ENCODE data around the gene ZNF618.

Gene ZNF618

GRCh38 chr9:113873446-113873845, 2.7 kb upstream of the ZNF618 start:
- DNase-seq = no peak
- H3K27me3 ChIP-seq (replicated peaks in 2 of 5; ENCODE audit: control insufficient read depth in 4 of 5, insufficient read depth in 5 of 5, low read length in 4 of 5) = peaks cover 0 to 6% (median 0%) of the 10 kb centered on the region in 5 experiments
- H3K4me3 ChIP-seq (ENCODE audit: control insufficient read depth in 1 of 7, extremely low read depth in 1 of 7, insufficient read depth in 4 of 7, low read depth in 2 of 7, low read length in 6 of 7) = no peak overlapping the region
- no peaks in the 10 kb centered on the region for H3K9me3 ChIP-seq (ENCODE audit: control extremely low read depth in 1 of 5, control insufficient read depth in 4 of 5, insufficient read depth in 2 of 5, low read depth in 1 of 5, low read length in 4 of 5)
- H3K4me1 ChIP-seq (ENCODE audit: control extremely low read depth in 1 of 4, control insufficient read depth in 4 of 4, insufficient read depth in 4 of 4, low read length in 3 of 4) = peaks cover 2 to 15% (median 5%) of the 10 kb centered on the region in 4 experiments
- ChIA-PET POLR2A (no interaction called here), CTCF (interaction anchor here (1.1 kb wide), 1 partner anchor 66 kb away, joined by 3 read pairs; no protein-coding TSS in a partner anchor)
- no peak overlapping the region for H3K27ac ChIP-seq (ENCODE audit: insufficient read depth in 1 of 2, low read depth in 1 of 2, low read length in 2 of 2, poor library complexity in 1 of 2, severe bottlenecking in 2 of 2)
- WGBS (ENCODE audit: insufficient coverage) = 92% methylated on average over 5 of the region's 5 CpGs
- H3K36me3 ChIP-seq (ENCODE audit: control insufficient read depth in 4 of 4, insufficient read depth in 4 of 4, low read length in 3 of 4) = no peaks in the 10 kb centered on the region

GRCh38 chr9:113873926-113874325, 2.2 kb upstream of the ZNF618 start:
- ChIA-PET CTCF (interaction anchor here (1.1 kb wide), 1 partner anchor 66 kb away, joined by 3 read pairs; no protein-coding TSS in a partner anchor), POLR2A (no interaction called here)
- Histone ChIP-seq H3K9me3 (ENCODE audit: control extremely low read depth in 1 of 5, control insufficient read depth in 4 of 5, insufficient read depth in 2 of 5, low read depth in 1 of 5, low read length in 4 of 5) (no peaks in the 10 kb centered on the region), H3K27ac (ENCODE audit: insufficient read depth in 1 of 2, low read depth in 1 of 2, low read length in 2 of 2, poor library complexity in 1 of 2, severe bottlenecking in 2 of 2) (no peak overlapping the region), H3K4me1 (ENCODE audit: control extremely low read depth in 1 of 4, control insufficient read depth in 4 of 4, insufficient read depth in 4 of 4, low read length in 3 of 4) (peaks cover 2 to 19% (median 6%) of the 10 kb centered on the region in 4 experiments), H3K36me3 (ENCODE audit: control insufficient read depth in 4 of 4, insufficient read depth in 4 of 4, low read length in 3 of 4) (no peaks in the 10 kb centered on the region), H3K4me3 (ENCODE audit: control insufficient read depth in 1 of 7, extremely low read depth in 1 of 7, insufficient read depth in 4 of 7, low read depth in 2 of 7, low read length in 6 of 7) (no peak overlapping the region), H3K27me3 (replicated peaks in 2 of 5; ENCODE audit: control insufficient read depth in 4 of 5, insufficient read depth in 5 of 5, low read length in 4 of 5) (peaks cover 0 to 6% (median 0%) of the 10 kb centered on the region in 5 experiments)
- no peak for DNase-seq
- WGBS (ENCODE audit: insufficient coverage) = 100% methylated on average over 2 of the region's 3 CpGs

GRCh38 chr9:113875459-113876150, 504 bp upstream of the ZNF618 start:
- no peak overlapping the region for H3K27ac ChIP-seq (ENCODE audit: insufficient read depth in 1 of 2, low read depth in 1 of 2, low read length in 2 of 2, poor library complexity in 1 of 2, severe bottlenecking in 2 of 2)
- H3K27me3 ChIP-seq (replicated peaks in 2 of 5; ENCODE audit: control insufficient read depth in 4 of 5, insufficient read depth in 5 of 5, low read length in 4 of 5) = peaks cover 0 to 6% (median 0%) of the 10 kb centered on the region in 5 experiments
- DNase-seq = peak in 2 of 3 donors; percentile 25 to 46
- no peaks in the 10 kb centered on the region for H3K9me3 ChIP-seq (ENCODE audit: control extremely low read depth in 1 of 5, control insufficient read depth in 4 of 5, insufficient read depth in 2 of 5, low read depth in 1 of 5, low read length in 4 of 5)
- 0% methylated on average over 32 of the region's 55 CpGs for WGBS (ENCODE audit: insufficient coverage)
- H3K36me3 ChIP-seq (ENCODE audit: control insufficient read depth in 4 of 4, insufficient read depth in 4 of 4, low read length in 3 of 4) = no peaks in the 10 kb centered on the region
- H3K4me1 ChIP-seq (ENCODE audit: control extremely low read depth in 1 of 4, control insufficient read depth in 4 of 4, insufficient read depth in 4 of 4, low read length in 3 of 4) = peaks cover 2 to 21% (median 6%) of the 10 kb centered on the region in 4 experiments
- peak overlapping the region in 6 of 7 experiments; percentile 32 to 80 (median 56) for H3K4me3 ChIP-seq (ENCODE audit: control insufficient read depth in 1 of 7, extremely low read depth in 1 of 7, insufficient read depth in 4 of 7, low read depth in 2 of 7, low read length in 6 of 7)
- POLR2A ChIA-PET = interaction anchor here (0.9 kb wide), 1 partner anchor 105 kb away, joined by 3 read pairs; no protein-coding TSS in a partner anchor
- CTCF ChIA-PET = no interaction called here

- ChIA-PET CTCF (interaction anchor here (0.7 to 0.8 kb wide), 3 partner anchors 14 to 83 kb away, joined by 3 read pairs; no protein-coding TSS in a partner anchor), POLR2A (no interaction called here)
- peak overlapping the region in 6 of 7 experiments; percentile 69 to 96 (median 80) for H3K4me3 ChIP-seq (ENCODE audit: control insufficient read depth in 1 of 7, extremely low read depth in 1 of 7, insufficient read depth in 4 of 7, low read depth in 2 of 7, low read length in 6 of 7)
- H3K9me3 ChIP-seq (ENCODE audit: control extremely low read depth in 1 of 5, control insufficient read depth in 4 of 5, insufficient read depth in 2 of 5, low read depth in 1 of 5, low read length in 4 of 5) = no peaks in the 10 kb centered on the region
- H3K36me3 ChIP-seq (ENCODE audit: control insufficient read depth in 4 of 4, insufficient read depth in 4 of 4, low read length in 3 of 4) = peaks cover 0 to 1% (median 0%) of the 10 kb centered on the region in 4 experiments
- peaks cover 2 to 21% (median 6%) of the 10 kb centered on the region in 4 experiments for H3K4me1 ChIP-seq (ENCODE audit: control extremely low read depth in 1 of 4, control insufficient read depth in 4 of 4, insufficient read depth in 4 of 4, low read length in 3 of 4)
- no peak for DNase-seq
- peak overlapping the region in 1 of 2 experiments; percentile 66 for H3K27ac ChIP-seq (ENCODE audit: insufficient read depth in 1 of 2, low read depth in 1 of 2, low read length in 2 of 2, poor library complexity in 1 of 2, severe bottlenecking in 2 of 2)
- WGBS (ENCODE audit: insufficient coverage) = no CpG with 5 or more reads among the region's 1 CpG
- peaks cover 0 to 6% (median 0%) of the 10 kb centered on the region in 5 experiments for H3K27me3 ChIP-seq (replicated peaks in 2 of 5; ENCODE audit: control insufficient read depth in 4 of 5, insufficient read depth in 5 of 5, low read length in 4 of 5)
These were observed 872 bp downstream of the ZNF618 start for GRCh38 chr9:113876993-113877368.

- peak; percentile 27 to 65 (median 52) for DNase-seq
- Histone ChIP-seq H3K27ac (ENCODE audit: insufficient read depth in 1 of 2, low read depth in 1 of 2, low read length in 2 of 2, poor library complexity in 1 of 2, severe bottlenecking in 2 of 2) (no peak overlapping the region), H3K27me3 (replicated peaks in 2 of 5; ENCODE audit: control insufficient read depth in 4 of 5, insufficient read depth in 5 of 5, low read length in 4 of 5) (peaks cover 0 to 2% (median 0%) of the 10 kb centered on the region in 5 experiments), H3K4me3 (ENCODE audit: control insufficient read depth in 1 of 7, extremely low read depth in 1 of 7, insufficient read depth in 4 of 7, low read depth in 2 of 7, low read length in 6 of 7) (peak overlapping the region in 1 of 7 experiments; percentile 11), H3K4me1 (ENCODE audit: control extremely low read depth in 1 of 4, control insufficient read depth in 4 of 4, insufficient read depth in 4 of 4, low read length in 3 of 4) (peaks cover 2 to 21% (median 6%) of the 10 kb centered on the region in 4 experiments), H3K36me3 (ENCODE audit: control insufficient read depth in 4 of 4, insufficient read depth in 4 of 4, low read length in 3 of 4) (peaks cover 0 to 2% (median 0%) of the 10 kb centered on the region in 4 experiments), H3K9me3 (ENCODE audit: control extremely low read depth in 1 of 5, control insufficient read depth in 4 of 5, insufficient read depth in 2 of 5, low read depth in 1 of 5, low read length in 4 of 5) (no peaks in the 10 kb centered on the region)
- CTCF ChIA-PET = interaction anchor here (1.0 kb wide), 1 partner anchor 18 kb away, joined by 3 read pairs; no protein-coding TSS in a partner anchor
- WGBS (ENCODE audit: insufficient coverage) = 100% methylated on average over 4 of the region's 4 CpGs
- POLR2A ChIA-PET = no interaction called here
These were observed 3.2 kb downstream of the ZNF618 start for GRCh38 chr9:113879318-113879717.

GRCh38 chr9:113879911-113880310, 3.8 kb downstream of the ZNF618 start:
- WGBS (ENCODE audit: insufficient coverage) = 93% methylated on average over 2 of the region's 4 CpGs
- Histone ChIP-seq H3K4me3 (ENCODE audit: control insufficient read depth in 1 of 7, extremely low read depth in 1 of 7, insufficient read depth in 4 of 7, low read depth in 2 of 7, low read length in 6 of 7) (no peak overlapping the region), H3K9me3 (ENCODE audit: control extremely low read depth in 1 of 5, control insufficient read depth in 4 of 5, insufficient read depth in 2 of 5, low read depth in 1 of 5, low read length in 4 of 5) (no peaks in the 10 kb centered on the region), H3K4me1 (ENCODE audit: control extremely low read depth in 1 of 4, control insufficient read depth in 4 of 4, insufficient read depth in 4 of 4, low read length in 3 of 4) (peaks cover 2 to 23% (median 6%) of the 10 kb centered on the region in 4 experiments), H3K36me3 (ENCODE audit: control insufficient read depth in 4 of 4, insufficient read depth in 4 of 4, low read length in 3 of 4) (peaks cover 0 to 2% (median 0%) of the 10 kb centered on the region in 4 experiments), H3K27ac (ENCODE audit: insufficient read depth in 1 of 2, low read depth in 1 of 2, low read length in 2 of 2, poor library complexity in 1 of 2, severe bottlenecking in 2 of 2) (no peak overlapping the region), H3K27me3 (replicated peaks in 2 of 5; ENCODE audit: control insufficient read depth in 4 of 5, insufficient read depth in 5 of 5, low read length in 4 of 5) (no peaks in the 10 kb centered on the region)
- POLR2A ChIA-PET = no interaction called here
- DNase-seq = no peak
- CTCF ChIA-PET = interaction anchor here (1.0 kb wide), 1 partner anchor 18 kb away, joined by 3 read pairs; no protein-coding TSS in a partner anchor

- no peak for DNase-seq
- ChIA-PET CTCF (interaction anchor here (1.1 to 2.0 kb wide), 2 partner anchors 14 to 78 kb away, joined by 3 to 4 read pairs; no protein-coding TSS in a partner anchor), POLR2A (no interaction called here)
- 98% methylated on average over 7 of the region's 7 CpGs for whole genome bisulfite sequencing (ENCODE audit: insufficient coverage)
- Histone ChIP-seq H3K36me3 (ENCODE audit: control insufficient read depth in 4 of 4, insufficient read depth in 4 of 4, low read length in 3 of 4) (peaks cover 0 to 2% (median 0%) of the 10 kb centered on the region in 4 experiments), H3K9me3 (ENCODE audit: control extremely low read depth in 1 of 5, control insufficient read depth in 4 of 5, insufficient read depth in 2 of 5, low read depth in 1 of 5, low read length in 4 of 5) (no peaks in the 10 kb centered on the region), H3K4me1 (ENCODE audit: control extremely low read depth in 1 of 4, control insufficient read depth in 4 of 4, insufficient read depth in 4 of 4, low read length in 3 of 4) (peaks cover 7 to 33% (median 16%) of the 10 kb centered on the region in 4 experiments), H3K27me3 (replicated peaks in 2 of 5; ENCODE audit: control insufficient read depth in 4 of 5, insufficient read depth in 5 of 5, low read length in 4 of 5) (no peaks in the 10 kb centered on the region), H3K4me3 (ENCODE audit: control insufficient read depth in 1 of 7, extremely low read depth in 1 of 7, insufficient read depth in 4 of 7, low read depth in 2 of 7, low read length in 6 of 7) (no peak overlapping the region), H3K27ac (ENCODE audit: insufficient read depth in 1 of 2, low read depth in 1 of 2, low read length in 2 of 2, poor library complexity in 1 of 2, severe bottlenecking in 2 of 2) (no peak overlapping the region)
These were observed 6.1 kb downstream of the ZNF618 start for GRCh38 chr9:113882181-113882580.
